ENCODE measurements around the gene EIF3K.
A peak's percentile ranks its signal among the peaks of the same experiment; 100 is the strongest.

- TF ChIP-seq ISL1 (CRISPR knock-in tag; IDR thresholded peaks at IDR 0.05): 0 out of 2 replicates have a peak, but pooled peaks have one; percentile 3
- TF ChIP-seq, protein P1, sequence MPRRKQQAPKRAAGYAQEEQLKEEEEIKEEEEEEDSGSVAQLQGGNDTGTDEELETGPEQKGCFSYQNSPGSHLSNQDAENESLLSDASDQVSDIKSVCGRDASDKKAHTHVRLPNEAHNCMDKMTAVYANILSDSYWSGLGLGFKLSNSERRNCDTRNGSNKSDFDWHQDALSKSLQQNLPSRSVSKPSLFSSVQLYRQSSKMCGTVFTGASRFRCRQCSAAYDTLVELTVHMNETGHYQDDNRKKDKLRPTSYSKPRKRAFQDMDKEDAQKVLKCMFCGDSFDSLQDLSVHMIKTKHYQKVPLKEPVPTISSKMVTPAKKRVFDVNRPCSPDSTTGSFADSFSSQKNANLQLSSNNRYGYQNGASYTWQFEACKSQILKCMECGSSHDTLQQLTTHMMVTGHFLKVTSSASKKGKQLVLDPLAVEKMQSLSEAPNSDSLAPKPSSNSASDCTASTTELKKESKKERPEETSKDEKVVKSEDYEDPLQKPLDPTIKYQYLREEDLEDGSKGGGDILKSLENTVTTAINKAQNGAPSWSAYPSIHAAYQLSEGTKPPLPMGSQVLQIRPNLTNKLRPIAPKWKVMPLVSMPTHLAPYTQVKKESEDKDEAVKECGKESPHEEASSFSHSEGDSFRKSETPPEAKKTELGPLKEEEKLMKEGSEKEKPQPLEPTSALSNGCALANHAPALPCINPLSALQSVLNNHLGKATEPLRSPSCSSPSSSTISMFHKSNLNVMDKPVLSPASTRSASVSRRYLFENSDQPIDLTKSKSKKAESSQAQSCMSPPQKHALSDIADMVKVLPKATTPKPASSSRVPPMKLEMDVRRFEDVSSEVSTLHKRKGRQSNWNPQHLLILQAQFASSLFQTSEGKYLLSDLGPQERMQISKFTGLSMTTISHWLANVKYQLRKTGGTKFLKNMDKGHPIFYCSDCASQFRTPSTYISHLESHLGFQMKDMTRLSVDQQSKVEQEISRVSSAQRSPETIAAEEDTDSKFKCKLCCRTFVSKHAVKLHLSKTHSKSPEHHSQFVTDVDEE (CRISPR knock-in tag; IDR thresholded peaks at IDR 0.05): no peak
- no peak for TF ChIP-seq CSRNP3 (CRISPR knock-in tag; IDR thresholded peaks at IDR 0.05)
- TF ChIP-seq ZFP30 (CRISPR knock-in tag; IDR thresholded peaks at IDR 0.05): no peak
- no peak for TF ChIP-seq SNAI2 (CRISPR knock-in tag; IDR thresholded peaks at IDR 0.05)
- TF ChIP-seq, protein P2, sequence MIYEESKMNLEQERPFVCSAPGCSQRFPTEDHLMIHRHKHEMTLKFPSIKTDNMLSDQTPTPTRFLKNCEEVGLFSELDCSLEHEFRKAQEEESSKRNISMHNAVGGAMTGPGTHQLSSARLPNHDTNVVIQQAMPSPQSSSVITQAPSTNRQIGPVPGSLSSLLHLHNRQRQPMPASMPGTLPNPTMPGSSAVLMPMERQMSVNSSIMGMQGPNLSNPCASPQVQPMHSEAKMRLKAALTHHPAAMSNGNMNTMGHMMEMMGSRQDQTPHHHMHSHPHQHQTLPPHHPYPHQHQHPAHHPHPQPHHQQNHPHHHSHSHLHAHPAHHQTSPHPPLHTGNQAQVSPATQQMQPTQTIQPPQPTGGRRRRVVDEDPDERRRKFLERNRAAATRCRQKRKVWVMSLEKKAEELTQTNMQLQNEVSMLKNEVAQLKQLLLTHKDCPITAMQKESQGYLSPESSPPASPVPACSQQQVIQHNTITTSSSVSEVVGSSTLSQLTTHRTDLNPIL (CRISPR knock-in tag; IDR thresholded peaks at IDR 0.05; ENCODE audit: low read depth): no peak
- TF ChIP-seq ARNTL (CRISPR knock-in tag; IDR thresholded peaks at IDR 0.05; ENCODE audit: borderline replicate concordance, low read depth): no peak
Observed at GRCh38 chr19:38684862-38685665, 66.1 kb downstream of the EIF3K start.

Data from SK-N-SH treated with all-trans-retinoic acid at 6 μM for 48 hours (cell line).